Ectodermal cell (in vitro differentiated cells): ENCODE results near the gene KCNK13.

Experiments used
- H3K27ac ChIP-seq: 2 replicates; pipeline ENCODE4 v1.7.0; 2013; ENCODE audit warnings: mild to moderate bottlenecking, low read depth, low read length; ENCODE audit not compliant: insufficient read depth, poor library complexity, severe bottlenecking
- H3K27me3 ChIP-seq: 2 replicates; pipeline ENCODE4 v1.7.0; 2013; ENCODE audit warnings: mild to moderate bottlenecking, low read length; ENCODE audit not compliant: insufficient read depth, control insufficient read depth, poor library complexity, severe bottlenecking
- H3K36me3 ChIP-seq: one replicate; pipeline ENCODE4 v1.7.0; 2013; ENCODE audit warnings: low read length; ENCODE audit not compliant: control insufficient read depth, insufficient read depth
- H3K4me1 ChIP-seq: one replicate; pipeline ENCODE4 v1.7.0; 2013; ENCODE audit warnings: low read length; ENCODE audit not compliant: control insufficient read depth, insufficient read depth
- H3K4me3 ChIP-seq: 2 replicates; pipeline ENCODE4 v1.7.0; 2013; ENCODE audit warnings: low read depth, low read length, control low read depth; ENCODE audit not compliant: insufficient read depth
- H3K9me3 ChIP-seq: 2 replicates; pipeline ENCODE4 v1.7.0; 2013; ENCODE audit warnings: mild to moderate bottlenecking, low read length, moderate library complexity; ENCODE audit not compliant: control insufficient read depth
- WGBS, 2 experiments: methylation state at CpG; one replicate each; pipeline ENCODE4 v1.1.7; 2013; ENCODE audit warnings: missing lambda C conversion rate in 2 of 2; 5-methylcytosine and 5-hydroxymethylcytosine counted together

KCNK13 gene

GRCh38 chr14:90093942-90094595 is 32.3 kb downstream of the KCNK13 start:
- peaks cover 4% of the 10 kb centered on the region for H3K4me1 ChIP-seq
- no peaks in the 10 kb centered on the region for H3K27me3 ChIP-seq
- 92 to 94% methylated on average over 2 of the region's 2 CpGs for WGBS, 2 experiments
- H3K9me3 ChIP-seq, result no peaks in the 10 kb centered on the region
- H3K36me3 ChIP-seq, result no peaks in the 10 kb centered on the region
- H3K4me3 ChIP-seq, result no peak overlapping the region
- H3K27ac ChIP-seq, result no peak overlapping the region

GRCh38 chr14:90095096-90095495 is 33.3 kb downstream of the KCNK13 start:
- H3K4me1 ChIP-seq, result peaks cover 4% of the 10 kb centered on the region
- no peaks in the 10 kb centered on the region for H3K36me3 ChIP-seq
- no peaks in the 10 kb centered on the region for H3K9me3 ChIP-seq
- 96% methylated on average over 4 of the region's 4 CpGs for WGBS, 2 experiments
- H3K4me3 ChIP-seq, result no peak overlapping the region
- no peak overlapping the region for H3K27ac ChIP-seq
- H3K27me3 ChIP-seq, result no peaks in the 10 kb centered on the region

- WGBS, 2 experiments, result 46 to 82% methylated on average over 1 of the region's 1 CpG
- Histone ChIP-seq H3K4me1 (peaks cover 4% of the 10 kb centered on the region), H3K27ac (no peak overlapping the region), H3K36me3 (no peaks in the 10 kb centered on the region), H3K9me3 (no peaks in the 10 kb centered on the region), H3K27me3 (no peaks in the 10 kb centered on the region), H3K4me3 (no peak overlapping the region)
Measured at GRCh38 chr14:90096566-90096965, 34.8 kb downstream of the KCNK13 start.

- Histone ChIP-seq H3K27ac (no peak overlapping the region), H3K4me3 (no peak overlapping the region), H3K36me3 (no peaks in the 10 kb centered on the region), H3K9me3 (no peaks in the 10 kb centered on the region), H3K4me1 (no peaks in the 10 kb centered on the region), H3K27me3 (no peaks in the 10 kb centered on the region)
- 89 to 92% methylated on average over 3 of the region's 3 CpGs for WGBS, 2 experiments
Measured at GRCh38 chr14:90103808-90104207, 42.0 kb downstream of the KCNK13 start.

- H3K9me3 ChIP-seq, result no peaks in the 10 kb centered on the region
- no peaks in the 10 kb centered on the region for H3K27me3 ChIP-seq
- no peak overlapping the region for H3K27ac ChIP-seq
- no peaks in the 10 kb centered on the region for H3K4me1 ChIP-seq
- WGBS, 2 experiments, result 95 to 97% methylated on average over 4 of the region's 4 CpGs
- no peak overlapping the region for H3K4me3 ChIP-seq
- H3K36me3 ChIP-seq, result no peaks in the 10 kb centered on the region
Measured at GRCh38 chr14:90105756-90106155, 44.0 kb downstream of the KCNK13 start.

GRCh38 chr14:90107789-90108188 is 46.0 kb downstream of the KCNK13 start:
- Histone ChIP-seq H3K27me3 (no peaks in the 10 kb centered on the region), H3K4me3 (no peak overlapping the region), H3K4me1 (no peaks in the 10 kb centered on the region), H3K36me3 (no peaks in the 10 kb centered on the region), H3K9me3 (no peaks in the 10 kb centered on the region), H3K27ac (no peak overlapping the region)
- 91 to 92% methylated on average over 6 of the region's 6 CpGs for WGBS, 2 experiments

- no peaks in the 10 kb centered on the region for H3K27me3 ChIP-seq
- no peak overlapping the region for H3K27ac ChIP-seq
- 80 to 84% methylated on average over 10 of the region's 10 CpGs for WGBS, 2 experiments
- no peak overlapping the region for H3K4me3 ChIP-seq
- H3K9me3 ChIP-seq, result no peaks in the 10 kb centered on the region
- no peaks in the 10 kb centered on the region for H3K4me1 ChIP-seq
- no peaks in the 10 kb centered on the region for H3K36me3 ChIP-seq
Measured at GRCh38 chr14:90109858-90110257, 48.1 kb downstream of the KCNK13 start.

- Histone ChIP-seq H3K4me3 (no peak overlapping the region), H3K27me3 (no peaks in the 10 kb centered on the region), H3K36me3 (no peaks in the 10 kb centered on the region), H3K9me3 (no peaks in the 10 kb centered on the region), H3K4me1 (no peaks in the 10 kb centered on the region), H3K27ac (no peak overlapping the region)
- 89 to 91% methylated on average over 11 to 12 of the region's 12 CpGs for WGBS, 2 experiments
Measured at GRCh38 chr14:90111895-90112534, 50.2 kb downstream of the KCNK13 start.

- Histone ChIP-seq H3K4me3 (no peak overlapping the region), H3K27ac (no peak overlapping the region), H3K4me1 (no peaks in the 10 kb centered on the region), H3K36me3 (no peaks in the 10 kb centered on the region), H3K27me3 (no peaks in the 10 kb centered on the region), H3K9me3 (no peaks in the 10 kb centered on the region)
- WGBS, 2 experiments, result 92% methylated on average over 5 of the region's 5 CpGs
Measured at GRCh38 chr14:90114554-90114953, 52.8 kb downstream of the KCNK13 start.

GRCh38 chr14:90115780-90116179 is 54.0 kb downstream of the KCNK13 start:
- 59 to 67% methylated on average over 1 of the region's 1 CpG for WGBS, 2 experiments

More at GRCh38 chr14:90115780-90116179, 54.0 kb downstream of the KCNK13 start:
- Histone ChIP-seq H3K4me3 (no peak overlapping the region), H3K36me3 (no peaks in the 10 kb centered on the region), H3K27me3 (no peaks in the 10 kb centered on the region), H3K4me1 (no peaks in the 10 kb centered on the region), H3K27ac (no peak overlapping the region), H3K9me3 (no peaks in the 10 kb centered on the region)
